WERI-Rb-1 (cell line): ENCODE results near the gene LONP2.
A peak's percentile ranks its signal among the peaks of the same experiment; 100 is the strongest.

Experiments
- DNase-seq: peaks from one replicate; pipeline ENCODE4 v3.0.0-alpha.2; 2020
- H3K27ac ChIP-seq: fragments of 250-450 bp; sonication (Bioruptor Pico); 2 replicates; pipeline ENCODE4 v1.5.1; 2020; ENCODE audit warnings: mild to moderate bottlenecking, moderate library complexity
- H3K27me3 ChIP-seq: fragments of 250-450 bp; sonication (Bioruptor Pico); 2 replicates; pipeline ENCODE4 v1.5.1; 2021; ENCODE audit warnings: mild to moderate bottlenecking, low read depth, moderate library complexity; ENCODE audit not compliant: insufficient read depth, severe bottlenecking
- H3K36me3 ChIP-seq: fragments of 250-450 bp; sonication (Bioruptor Pico); 2 replicates; pipeline ENCODE4 v1.5.1; 2020; ENCODE audit warnings: mild to moderate bottlenecking, moderate library complexity
- H3K4me3 ChIP-seq: 2 replicates; pipeline ENCODE4 v1.5.1; 2011; ENCODE audit warnings: low read depth, mild to moderate bottlenecking, control low read depth, low read length
- H3K9me3 ChIP-seq: fragments of 250-450 bp; sonication (Bioruptor Pico); 2 replicates; pipeline ENCODE4 v1.5.1; 2021; ENCODE audit warnings: mild to moderate bottlenecking, moderate library complexity; ENCODE audit not compliant: severe bottlenecking
- TF ChIP-seq, protein P1 (sequence below): IDR thresholded peaks from 2 replicates; pipeline ENCODE4 v1.5.1; 2011; ENCODE audit warnings: low read depth, mild to moderate bottlenecking, control low read depth, inconsistent platforms, low read length

Gene LONP2

DNA sequence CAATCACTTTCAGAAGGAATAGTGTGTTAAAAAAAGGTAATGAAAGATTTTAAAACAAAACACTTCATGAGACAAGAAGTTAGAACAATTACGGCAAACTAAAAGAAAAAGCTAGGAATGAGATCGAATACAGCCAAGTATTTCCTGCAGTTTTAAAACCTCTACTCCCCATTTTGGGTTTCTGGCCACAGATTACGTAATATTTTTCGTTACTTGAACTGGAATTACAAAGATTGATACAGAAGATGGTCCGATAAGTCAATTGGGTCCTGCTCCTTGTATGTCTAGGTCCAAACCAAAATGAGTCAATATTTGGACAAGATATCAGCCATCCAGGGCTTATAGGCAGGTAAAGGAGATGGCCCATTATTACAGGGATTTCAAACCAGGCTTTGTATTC lies 88.9 kb downstream of the LONP2 start:
- no peak overlapping the region for H3K4me3 ChIP-seq
- H3K27ac ChIP-seq, result no peak overlapping the region
- peaks cover 33% of the 10 kb centered on the region for H3K36me3 ChIP-seq
- no peaks in the 10 kb centered on the region for H3K27me3 ChIP-seq
- H3K9me3 ChIP-seq, result no peaks in the 10 kb centered on the region
- no peak for DNase-seq
- TF ChIP-seq, protein P1, sequence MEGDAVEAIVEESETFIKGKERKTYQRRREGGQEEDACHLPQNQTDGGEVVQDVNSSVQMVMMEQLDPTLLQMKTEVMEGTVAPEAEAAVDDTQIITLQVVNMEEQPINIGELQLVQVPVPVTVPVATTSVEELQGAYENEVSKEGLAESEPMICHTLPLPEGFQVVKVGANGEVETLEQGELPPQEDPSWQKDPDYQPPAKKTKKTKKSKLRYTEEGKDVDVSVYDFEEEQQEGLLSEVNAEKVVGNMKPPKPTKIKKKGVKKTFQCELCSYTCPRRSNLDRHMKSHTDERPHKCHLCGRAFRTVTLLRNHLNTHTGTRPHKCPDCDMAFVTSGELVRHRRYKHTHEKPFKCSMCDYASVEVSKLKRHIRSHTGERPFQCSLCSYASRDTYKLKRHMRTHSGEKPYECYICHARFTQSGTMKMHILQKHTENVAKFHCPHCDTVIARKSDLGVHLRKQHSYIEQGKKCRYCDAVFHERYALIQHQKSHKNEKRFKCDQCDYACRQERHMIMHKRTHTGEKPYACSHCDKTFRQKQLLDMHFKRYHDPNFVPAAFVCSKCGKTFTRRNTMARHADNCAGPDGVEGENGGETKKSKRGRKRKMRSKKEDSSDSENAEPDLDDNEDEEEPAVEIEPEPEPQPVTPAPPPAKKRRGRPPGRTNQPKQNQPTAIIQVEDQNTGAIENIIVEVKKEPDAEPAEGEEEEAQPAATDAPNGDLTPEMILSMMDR, result no peak

DNA sequence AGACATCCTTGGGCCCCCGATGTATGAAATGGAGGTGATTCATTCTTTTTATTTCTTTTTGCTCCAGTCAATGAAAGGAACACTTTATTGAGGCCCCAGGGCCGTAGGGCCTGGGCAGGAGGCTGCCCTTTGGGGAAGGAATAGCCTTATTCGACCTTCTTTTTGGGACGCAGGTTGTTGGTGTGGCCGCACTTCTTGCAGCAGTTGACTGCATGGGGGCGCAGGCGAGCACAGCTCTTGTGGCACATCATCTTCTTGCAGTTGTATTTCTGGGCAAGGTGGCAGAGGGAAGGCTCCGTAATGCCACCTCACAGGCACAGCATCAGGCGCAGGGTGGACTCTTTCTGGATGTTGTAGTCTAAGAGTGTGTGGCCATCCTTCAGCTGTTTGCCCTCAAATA lies 90.2 kb downstream of the LONP2 start:
- no peaks in the 10 kb centered on the region for H3K9me3 ChIP-seq
- no peak overlapping the region for H3K27ac ChIP-seq

DNA sequence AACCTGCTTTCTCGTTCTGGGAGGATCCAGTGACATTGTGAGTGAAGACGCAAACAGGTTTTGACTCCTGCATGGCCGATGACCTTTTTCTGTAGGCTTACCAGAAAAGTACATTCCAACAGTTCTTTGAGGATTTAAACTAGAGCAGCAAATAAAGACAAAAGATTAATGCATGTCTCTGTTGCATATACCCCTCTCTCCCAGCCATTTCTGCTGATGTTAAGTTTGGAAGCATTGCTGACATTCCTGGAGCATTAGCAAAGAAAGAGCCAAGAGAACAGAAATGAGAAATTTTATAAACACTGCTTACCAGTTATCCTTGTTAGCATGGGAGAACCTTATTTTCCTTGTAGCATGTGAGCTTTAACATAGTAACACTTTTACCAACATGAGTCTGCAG lies 91.9 kb downstream of the LONP2 start:
- no peak overlapping the region for H3K4me3 ChIP-seq
- no peak overlapping the region for H3K27ac ChIP-seq
- DNase-seq, result no peak
- no peaks in the 10 kb centered on the region for H3K27me3 ChIP-seq
- H3K36me3 ChIP-seq, result peaks cover 43% of the 10 kb centered on the region
- no peaks in the 10 kb centered on the region for H3K9me3 ChIP-seq
- TF ChIP-seq, protein P1, result no peak

More for the DNA sequence above, 90.2 kb downstream of the LONP2 start:
- DNase-seq, result no peak
- no peaks in the 10 kb centered on the region for H3K27me3 ChIP-seq
- TF ChIP-seq, protein P1, result peak; percentile 25; the same call in 1 of the 2 replicates
- peaks cover 33% of the 10 kb centered on the region for H3K36me3 ChIP-seq
- no peak overlapping the region for H3K4me3 ChIP-seq

DNA sequence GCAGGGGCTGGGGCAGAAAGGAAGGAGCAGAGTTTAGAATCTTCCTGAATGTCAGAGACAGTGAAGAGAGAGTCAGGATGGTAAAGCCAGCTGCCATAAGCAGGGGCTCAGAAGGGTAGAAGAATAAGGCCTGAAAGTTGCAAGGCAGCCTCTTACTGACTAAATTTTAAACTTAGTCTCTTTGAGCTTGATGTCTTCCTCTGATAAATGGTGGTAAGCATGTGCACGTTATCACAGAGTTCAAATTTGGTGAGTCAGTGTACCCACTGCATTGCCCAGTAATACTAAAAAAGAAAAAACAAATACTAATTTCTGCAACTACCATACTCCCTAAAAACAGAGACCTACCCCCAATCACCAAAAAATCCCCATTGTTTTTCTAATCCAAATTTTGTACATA lies 96.0 kb downstream of the LONP2 start:
- TF ChIP-seq, protein P1, result no peak
- peaks cover 40% of the 10 kb centered on the region for H3K36me3 ChIP-seq
- no peak overlapping the region for H3K4me3 ChIP-seq
- no peak overlapping the region for H3K27ac ChIP-seq
- no peaks in the 10 kb centered on the region for H3K9me3 ChIP-seq
- no peaks in the 10 kb centered on the region for H3K27me3 ChIP-seq
- no peak for DNase-seq

DNA sequence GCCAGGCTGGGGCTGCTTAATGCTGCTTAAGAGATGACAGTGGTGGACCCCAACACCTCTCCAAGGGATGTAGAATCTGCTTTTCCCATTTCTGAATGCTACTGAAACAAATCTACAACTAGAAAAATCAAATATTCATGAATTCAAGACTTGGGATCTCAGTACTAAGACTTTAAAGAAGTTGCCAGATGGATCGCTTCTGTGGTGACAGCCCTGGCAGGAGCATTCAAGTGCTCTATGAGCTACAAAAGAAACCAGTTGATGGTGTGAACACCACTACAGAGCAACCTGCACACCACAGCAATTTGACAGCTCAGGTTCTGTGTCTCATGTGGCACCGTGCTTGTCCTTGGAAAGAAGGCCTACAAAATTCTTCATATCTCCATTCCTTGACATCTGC lies 98.5 kb downstream of the LONP2 start:
- peaks cover 22% of the 10 kb centered on the region for H3K36me3 ChIP-seq
- DNase-seq, result no peak
- H3K27ac ChIP-seq, result no peak overlapping the region
- H3K27me3 ChIP-seq, result no peaks in the 10 kb centered on the region
- TF ChIP-seq, protein P1, result no peak
- no peaks in the 10 kb centered on the region for H3K9me3 ChIP-seq
- no peak overlapping the region for H3K4me3 ChIP-seq

DNA sequence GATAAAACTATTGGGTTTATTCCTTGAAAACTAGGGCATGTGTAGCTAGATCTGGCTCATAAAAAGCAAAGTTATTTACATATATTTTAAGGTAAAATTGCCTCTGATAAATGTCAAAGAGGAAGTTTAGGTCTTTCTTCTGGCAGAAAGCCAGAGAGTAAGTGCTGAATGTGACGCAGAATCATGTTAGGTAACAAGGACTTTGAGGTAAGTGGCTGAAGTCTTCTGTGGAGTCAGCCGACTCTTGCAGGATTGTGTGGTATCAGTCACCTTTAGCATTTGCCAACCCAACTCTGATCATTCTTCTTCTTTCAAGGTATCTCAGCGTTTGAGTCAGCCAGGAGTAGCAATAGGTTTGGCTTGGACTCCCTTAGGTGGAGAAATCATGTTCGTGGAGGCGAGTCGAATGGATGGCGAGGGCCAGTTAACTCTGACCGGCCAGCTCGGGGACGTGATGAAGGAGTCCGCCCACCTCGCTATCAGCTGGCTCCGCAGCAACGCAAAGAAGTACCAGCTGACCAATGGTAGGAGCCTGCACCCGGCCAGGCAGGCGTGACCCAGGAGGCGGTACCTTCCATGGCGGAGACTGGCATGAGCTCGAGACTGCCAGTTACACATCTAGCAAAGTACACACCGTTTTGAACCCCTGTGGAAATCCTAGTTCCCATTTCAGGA lies 103.2 kb downstream of the LONP2 start:
- no peak overlapping the region for H3K27ac ChIP-seq
- H3K9me3 ChIP-seq, result no peaks in the 10 kb centered on the region
- peaks cover 39% of the 10 kb centered on the region for H3K36me3 ChIP-seq
- no peak for DNase-seq
- no peaks in the 10 kb centered on the region for H3K27me3 ChIP-seq
- H3K4me3 ChIP-seq, result no peak overlapping the region
- TF ChIP-seq, protein P1, result no peak
